IPS-20b (cell line): ENCODE data around the gene MTERF4.

ENCODE experiments used
- H3K27ac ChIP-seq: one replicate; pipeline ENCODE4 v1.5.1; 2013; ENCODE audit warnings: low read length
- H3K27me3 ChIP-seq: 2 replicates; pipeline ENCODE4 v1.6.1; 2013; ENCODE audit warnings: mild to moderate bottlenecking, low read length, inconsistent platforms; ENCODE audit not compliant: insufficient read depth
- H3K36me3 ChIP-seq: 2 replicates; pipeline ENCODE4 v1.6.1; 2013; ENCODE audit warnings: low read depth, mild to moderate bottlenecking, inconsistent platforms, low read length, moderate library complexity; ENCODE audit not compliant: insufficient read depth
- H3K4me1 ChIP-seq: 2 replicates; pipeline ENCODE4 v1.6.1; 2013; ENCODE audit warnings: mild to moderate bottlenecking, control low read depth, inconsistent platforms, low read length, moderate library complexity; ENCODE audit not compliant: insufficient read depth
- H3K4me3 ChIP-seq: 2 replicates; pipeline ENCODE4 v1.5.1; 2013; ENCODE audit warnings: mild to moderate bottlenecking, low read length, inconsistent platforms
- H3K9ac ChIP-seq: 2 replicates; pipeline ENCODE4 v1.6.1; 2013; ENCODE audit warnings: low read depth, mild to moderate bottlenecking, inconsistent platforms, low read length, moderate library complexity
- H3K9me3 ChIP-seq: 2 replicates; pipeline ENCODE4 v1.6.1; 2013; ENCODE audit warnings: mild to moderate bottlenecking, low read depth, low read length, inconsistent platforms; ENCODE audit not compliant: insufficient read depth

The MTERF4 gene

DNA sequence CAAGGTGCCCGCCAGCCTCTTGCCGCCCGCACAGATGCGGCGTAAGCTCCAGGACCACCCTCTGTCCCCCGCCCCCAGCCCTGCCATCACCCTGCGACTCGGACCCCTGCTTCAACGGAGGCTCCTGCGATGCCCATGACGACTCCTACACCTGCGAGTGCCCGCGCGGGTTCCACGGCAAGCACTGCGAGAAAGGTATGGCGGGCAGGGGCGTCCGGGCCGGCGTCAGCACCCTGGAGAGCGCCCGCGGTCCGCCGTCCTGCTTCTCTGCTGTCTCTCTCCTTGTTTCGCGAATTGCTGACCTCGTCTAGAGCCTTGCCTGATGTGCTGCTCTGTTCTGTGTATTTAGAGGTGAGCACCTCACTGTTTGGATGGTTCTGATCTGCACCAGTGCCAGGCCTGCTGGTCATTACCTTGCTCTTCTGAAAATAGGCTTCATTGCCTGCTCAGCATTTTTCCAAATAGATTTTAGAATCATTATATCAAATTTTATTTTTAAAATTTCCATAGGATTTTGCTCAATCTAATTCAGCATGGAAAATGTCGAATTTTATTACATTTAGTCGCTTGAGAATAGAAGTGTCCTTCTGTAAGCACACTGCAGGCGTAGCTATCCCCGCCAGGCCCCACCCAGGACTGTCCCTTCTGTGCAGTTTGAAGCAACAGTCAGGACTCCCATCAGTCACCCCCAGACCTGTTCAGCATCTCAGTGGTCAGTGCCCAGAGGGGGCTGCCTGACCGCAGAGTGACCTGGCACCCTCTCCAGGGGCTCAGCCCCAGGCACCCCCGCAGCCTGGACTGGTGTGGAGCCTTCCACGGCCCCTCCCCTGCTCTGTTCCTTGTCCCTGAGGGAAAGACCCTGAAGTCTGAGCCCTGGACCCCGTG, 52.1 kb downstream of the MTERF4 start:
- H3K4me3 ChIP-seq, result no peak overlapping the region

DNA sequence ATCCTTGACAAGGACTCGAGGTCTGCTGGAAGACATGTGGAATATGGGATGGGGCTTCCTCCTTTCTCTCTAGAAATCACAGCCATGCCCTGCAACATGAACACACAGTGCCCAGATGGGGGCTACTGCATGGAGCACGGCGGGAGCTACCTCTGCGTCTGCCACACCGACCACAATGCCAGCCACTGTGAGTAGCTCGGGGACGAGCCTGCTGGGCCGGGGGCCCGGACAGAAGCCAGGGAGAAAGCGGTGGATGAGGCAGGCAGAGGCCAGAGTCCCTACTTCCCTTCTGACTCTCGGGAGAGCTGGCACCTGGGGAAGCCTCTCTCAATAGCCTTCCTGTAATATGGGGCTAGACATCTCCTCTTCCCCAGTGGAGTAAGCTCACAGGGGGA, 53.1 kb downstream of the MTERF4 start:
- H3K9me3 ChIP-seq, result peaks cover 7% of the 10 kb centered on the region; the same call in 1 of the 2 replicates
- no peaks in the 10 kb centered on the region for H3K36me3 ChIP-seq
- peaks cover 13% of the 10 kb centered on the region for H3K27me3 ChIP-seq
- no peak overlapping the region for H3K27ac ChIP-seq
- no peak overlapping the region for H3K9ac ChIP-seq
- no peak overlapping the region for H3K4me3 ChIP-seq
- no peaks in the 10 kb centered on the region for H3K4me1 ChIP-seq

More for the DNA sequence above, 52.1 kb downstream of the MTERF4 start:
- Histone ChIP-seq H3K4me1 (no peaks in the 10 kb centered on the region), H3K27ac (no peak overlapping the region), H3K9ac (no peak overlapping the region), H3K27me3 (peaks cover 13% of the 10 kb centered on the region), H3K9me3 (peaks cover 7% of the 10 kb centered on the region; the same call in 1 of the 2 replicates), H3K36me3 (no peaks in the 10 kb centered on the region)

DNA sequence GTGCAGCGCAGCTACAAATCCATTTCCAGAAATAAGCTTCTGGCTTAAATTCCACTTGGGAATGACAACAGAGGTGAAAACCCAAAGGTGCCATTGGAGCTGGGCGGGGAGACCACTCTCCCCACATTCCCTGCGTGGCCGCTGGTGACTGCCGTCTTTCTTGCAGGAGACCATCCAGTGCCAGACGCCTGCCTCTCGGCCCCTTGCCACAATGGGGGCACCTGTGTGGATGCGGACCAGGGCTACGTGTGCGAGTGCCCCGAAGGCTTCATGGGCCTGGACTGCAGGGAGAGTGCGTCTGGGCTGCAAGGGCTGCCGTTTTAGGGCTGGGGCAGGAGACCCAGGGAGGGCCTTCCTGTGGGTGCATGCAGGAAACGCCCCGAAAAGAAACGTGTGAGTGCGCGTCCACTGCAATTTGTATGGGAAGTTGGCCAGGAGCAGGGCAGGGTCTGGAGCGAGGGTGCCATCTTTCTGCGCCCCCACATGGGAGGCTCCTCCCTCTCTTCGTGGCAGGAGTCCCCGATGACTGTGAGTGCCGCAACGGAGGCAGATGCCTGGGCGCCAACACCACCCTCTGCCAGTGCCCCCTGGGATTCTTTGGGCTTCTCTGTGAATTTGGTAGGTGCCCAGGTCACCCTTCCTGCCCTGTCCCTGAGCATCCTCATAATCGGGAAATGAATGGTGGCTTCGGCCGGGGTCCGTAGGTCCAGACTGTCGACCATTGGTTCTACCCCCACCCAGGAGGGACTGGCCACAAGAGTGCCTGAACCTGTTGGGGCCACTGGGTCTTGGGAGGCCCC, 53.7 kb downstream of the MTERF4 start:
- H3K4me1 ChIP-seq, result no peaks in the 10 kb centered on the region
- peaks cover 13% of the 10 kb centered on the region for H3K27me3 ChIP-seq
- no peak overlapping the region for H3K4me3 ChIP-seq
- no peak overlapping the region for H3K9ac ChIP-seq
- H3K36me3 ChIP-seq, result no peaks in the 10 kb centered on the region
- no peak overlapping the region for H3K27ac ChIP-seq
- H3K9me3 ChIP-seq, result peaks cover 7% of the 10 kb centered on the region; the same call in 1 of the 2 replicates

DNA sequence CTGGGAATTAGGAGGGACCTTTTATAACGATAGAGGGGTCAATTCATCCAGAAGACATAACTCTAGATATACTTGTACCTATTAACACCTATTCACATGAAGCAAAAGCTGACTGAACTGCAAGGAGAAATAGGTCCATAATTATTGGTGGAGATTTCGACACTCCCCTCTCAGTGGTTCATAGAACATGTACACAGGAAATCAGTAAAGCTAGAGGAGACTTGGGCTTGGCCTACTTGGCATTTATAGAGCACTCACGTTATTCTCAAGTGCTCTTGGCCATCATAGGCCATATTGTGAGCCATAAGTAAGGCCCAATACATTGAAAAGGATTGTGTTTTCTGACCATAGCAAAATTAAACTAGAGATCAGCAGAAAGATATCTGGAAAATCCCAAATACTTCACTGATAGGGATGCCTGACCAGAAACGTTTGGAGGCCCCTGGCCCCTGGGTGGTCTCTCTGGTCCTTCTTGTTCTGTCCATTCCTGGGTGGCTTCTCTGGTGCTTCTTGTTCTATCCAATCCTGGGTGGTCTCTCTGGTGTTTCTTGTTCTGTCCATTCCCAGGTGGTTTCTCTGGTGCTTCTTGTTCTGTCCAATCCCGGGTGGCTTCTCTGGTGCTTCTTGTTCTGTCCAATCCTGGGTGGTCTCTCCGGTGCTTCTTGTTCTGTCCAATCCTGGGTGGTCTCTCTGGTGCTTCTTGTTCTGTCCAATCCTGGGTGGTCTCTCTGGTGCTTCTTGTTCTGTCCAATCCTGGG, 54.7 kb downstream of the MTERF4 start:
- Histone ChIP-seq H3K9me3 (peaks cover 7% of the 10 kb centered on the region; the same call in 1 of the 2 replicates), H3K27ac (no peak overlapping the region), H3K27me3 (peaks cover 13% of the 10 kb centered on the region), H3K36me3 (no peaks in the 10 kb centered on the region), H3K9ac (no peak overlapping the region), H3K4me1 (no peaks in the 10 kb centered on the region), H3K4me3 (no peak overlapping the region)
